Parathyroid adenoma (tissue), 2 donors: ENCODE results near the gene PACRG.

Source experiments
- H2AFZ ChIP-seq: fragments of 300-600 bp; sonication (generic); one replicate; pipeline ENCODE4 v1.7.0; 2017; ENCODE audit warnings: antibody characterized with exemption, mild to moderate bottlenecking
- H3K27ac ChIP-seq: fragments of 300-600 bp; sonication (generic); one replicate; pipeline ENCODE4 v1.7.0; 2017
- H3K27me3 ChIP-seq: fragments of 300-600 bp; sonication (generic); one replicate; pipeline ENCODE4 v1.7.0; 2017; ENCODE audit warnings: low read length; ENCODE audit not compliant: control insufficient read depth, insufficient read depth
- H3K36me3 ChIP-seq: fragments of 300-600 bp; sonication (generic); one replicate; pipeline ENCODE4 v1.7.0; 2017; ENCODE audit warnings: low read length; ENCODE audit not compliant: control insufficient read depth, insufficient read depth
- H3K4me1 ChIP-seq: fragments of 300-600 bp; sonication (generic); one replicate; pipeline ENCODE4 v1.7.0; 2017; ENCODE audit warnings: control low read depth
- H3K4me2 ChIP-seq: fragments of 300-600 bp; sonication (generic); one replicate; pipeline ENCODE4 v1.7.0; 2017; ENCODE audit warnings: low read length
- H3K4me3 ChIP-seq: fragments of 300-600 bp; sonication (generic); one replicate; pipeline ENCODE4 v1.7.0; 2017; ENCODE audit warnings: low read depth, low read length
- H3K79me2 ChIP-seq: fragments of 300-600 bp; sonication (generic); one replicate; pipeline ENCODE4 v1.7.0; 2017; ENCODE audit warnings: control low read depth
- H3K9ac ChIP-seq: fragments of 300-600 bp; sonication (generic); one replicate; pipeline ENCODE4 v1.7.0; 2017; ENCODE audit warnings: mild to moderate bottlenecking
- H3K9me3 ChIP-seq: fragments of 300-600 bp; sonication (generic); one replicate; pipeline ENCODE4 v1.7.0; 2017; ENCODE audit warnings: low read length; ENCODE audit not compliant: control insufficient read depth
- TF ChIP-seq, protein P1 (sequence below): fragments of 300-600 bp; sonication (generic); IDR thresholded peaks from one replicate; pipeline ENCODE4 v1.7.0; 2017; ENCODE audit warnings: antibody characterized with exemption, mild to moderate bottlenecking
- donor health status: primary hyperparathyroidism.

Gene PACRG

DNA sequence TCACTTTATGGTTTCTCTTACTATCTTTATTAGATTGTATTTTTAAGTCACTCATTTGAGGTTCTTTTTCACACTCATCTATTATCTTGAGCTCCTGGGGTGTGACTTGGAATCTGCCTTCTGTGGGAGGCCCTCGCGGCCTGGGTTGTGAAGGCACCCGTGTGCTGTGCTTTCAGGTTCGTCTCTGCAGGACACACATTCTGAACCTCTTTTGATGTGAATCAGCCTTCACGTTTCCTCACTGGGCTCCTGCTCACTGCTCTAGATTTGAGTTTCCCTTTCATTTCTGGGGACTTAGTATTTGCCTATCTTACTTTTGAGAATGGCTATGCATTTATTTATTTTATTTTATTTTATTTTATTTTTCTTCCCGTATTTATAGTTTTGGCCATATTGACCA is 97.8 kb downstream of the PACRG start:
- Histone ChIP-seq H3K36me3 (no peaks in the 10 kb centered on the region), H3K27ac (no peak overlapping the region), H3K9me3 (no peaks in the 10 kb centered on the region), H3K4me3 (no peak overlapping the region), H3K4me1 (no peaks in the 10 kb centered on the region), H2AFZ (no peak overlapping the region), H3K4me2 (no peak overlapping the region), H3K79me2 (no peaks in the 10 kb centered on the region), H3K27me3 (no peaks in the 10 kb centered on the region), H3K9ac (no peak overlapping the region)
- TF ChIP-seq, protein P1, sequence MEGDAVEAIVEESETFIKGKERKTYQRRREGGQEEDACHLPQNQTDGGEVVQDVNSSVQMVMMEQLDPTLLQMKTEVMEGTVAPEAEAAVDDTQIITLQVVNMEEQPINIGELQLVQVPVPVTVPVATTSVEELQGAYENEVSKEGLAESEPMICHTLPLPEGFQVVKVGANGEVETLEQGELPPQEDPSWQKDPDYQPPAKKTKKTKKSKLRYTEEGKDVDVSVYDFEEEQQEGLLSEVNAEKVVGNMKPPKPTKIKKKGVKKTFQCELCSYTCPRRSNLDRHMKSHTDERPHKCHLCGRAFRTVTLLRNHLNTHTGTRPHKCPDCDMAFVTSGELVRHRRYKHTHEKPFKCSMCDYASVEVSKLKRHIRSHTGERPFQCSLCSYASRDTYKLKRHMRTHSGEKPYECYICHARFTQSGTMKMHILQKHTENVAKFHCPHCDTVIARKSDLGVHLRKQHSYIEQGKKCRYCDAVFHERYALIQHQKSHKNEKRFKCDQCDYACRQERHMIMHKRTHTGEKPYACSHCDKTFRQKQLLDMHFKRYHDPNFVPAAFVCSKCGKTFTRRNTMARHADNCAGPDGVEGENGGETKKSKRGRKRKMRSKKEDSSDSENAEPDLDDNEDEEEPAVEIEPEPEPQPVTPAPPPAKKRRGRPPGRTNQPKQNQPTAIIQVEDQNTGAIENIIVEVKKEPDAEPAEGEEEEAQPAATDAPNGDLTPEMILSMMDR, result no peak

DNA sequence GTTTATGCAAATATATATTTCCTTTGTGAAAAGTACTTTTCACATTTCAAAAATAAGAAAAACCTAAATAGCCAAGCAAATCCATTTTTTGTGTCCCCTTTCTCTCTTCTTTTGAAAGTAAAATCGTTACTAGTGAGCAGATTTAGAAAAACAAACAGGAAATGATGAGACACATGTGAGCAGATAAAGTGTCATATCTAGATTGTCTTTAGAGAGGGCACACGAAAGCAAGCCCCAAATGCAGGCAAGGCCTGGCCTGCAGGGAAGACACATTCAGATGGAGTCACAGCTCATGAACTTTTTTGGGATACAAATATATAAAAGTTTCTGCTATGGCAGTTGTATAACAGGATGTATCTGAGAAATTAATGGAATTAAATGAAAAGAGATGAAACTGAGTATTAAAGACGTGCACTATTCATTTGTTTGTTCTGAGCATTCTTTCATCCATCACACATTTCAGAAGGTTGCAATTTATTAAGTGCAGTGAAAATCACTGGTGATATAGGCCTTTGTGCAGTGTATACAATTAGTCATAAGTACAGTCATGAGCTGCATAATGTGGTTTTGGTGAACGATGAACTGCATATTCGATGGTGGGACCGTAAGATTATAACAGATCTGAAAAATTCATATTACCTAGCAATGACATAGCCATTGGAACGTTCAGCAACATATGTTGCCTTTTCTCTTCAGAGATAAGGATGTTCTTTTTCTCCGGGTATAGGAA is 101.4 kb downstream of the PACRG start:
- H3K4me3 ChIP-seq, result no peak overlapping the region
- TF ChIP-seq, protein P1, result no peak
- H3K4me1 ChIP-seq, result no peaks in the 10 kb centered on the region
- no peak overlapping the region for H2AFZ ChIP-seq
- H3K9ac ChIP-seq, result no peak overlapping the region
- no peak overlapping the region for H3K27ac ChIP-seq
- H3K4me2 ChIP-seq, result no peak overlapping the region
- H3K36me3 ChIP-seq, result no peaks in the 10 kb centered on the region
- H3K9me3 ChIP-seq, result no peaks in the 10 kb centered on the region
- H3K79me2 ChIP-seq, result no peaks in the 10 kb centered on the region
- no peaks in the 10 kb centered on the region for H3K27me3 ChIP-seq

DNA sequence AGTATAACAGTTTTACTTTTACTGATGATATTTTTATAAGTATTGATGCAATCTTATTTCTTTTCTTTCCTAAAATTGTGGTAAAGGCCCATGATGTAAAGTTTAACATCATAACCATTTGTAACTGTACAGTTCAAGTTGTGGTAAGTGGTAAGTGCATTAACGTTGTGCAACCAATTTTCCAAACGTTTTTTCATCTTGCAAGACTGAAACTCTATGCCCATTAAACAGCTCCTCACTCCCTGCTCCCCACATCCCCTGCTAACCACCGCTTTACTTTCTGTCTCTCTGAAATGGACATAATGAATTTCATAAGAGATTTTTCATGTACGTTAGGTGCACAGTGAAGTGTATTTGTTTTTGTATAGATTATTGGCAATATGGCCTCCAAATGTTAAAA is 106.0 kb downstream of the PACRG start:
- no peak overlapping the region for H3K4me2 ChIP-seq
- no peaks in the 10 kb centered on the region for H3K36me3 ChIP-seq
- H3K9me3 ChIP-seq, result no peaks in the 10 kb centered on the region
- H3K4me1 ChIP-seq, result no peaks in the 10 kb centered on the region
- no peaks in the 10 kb centered on the region for H3K27me3 ChIP-seq
- H2AFZ ChIP-seq, result no peak overlapping the region
- TF ChIP-seq, protein P1, result no peak
- no peak overlapping the region for H3K9ac ChIP-seq
- no peak overlapping the region for H3K4me3 ChIP-seq
- H3K27ac ChIP-seq, result no peak overlapping the region
- H3K79me2 ChIP-seq, result no peaks in the 10 kb centered on the region

DNA sequence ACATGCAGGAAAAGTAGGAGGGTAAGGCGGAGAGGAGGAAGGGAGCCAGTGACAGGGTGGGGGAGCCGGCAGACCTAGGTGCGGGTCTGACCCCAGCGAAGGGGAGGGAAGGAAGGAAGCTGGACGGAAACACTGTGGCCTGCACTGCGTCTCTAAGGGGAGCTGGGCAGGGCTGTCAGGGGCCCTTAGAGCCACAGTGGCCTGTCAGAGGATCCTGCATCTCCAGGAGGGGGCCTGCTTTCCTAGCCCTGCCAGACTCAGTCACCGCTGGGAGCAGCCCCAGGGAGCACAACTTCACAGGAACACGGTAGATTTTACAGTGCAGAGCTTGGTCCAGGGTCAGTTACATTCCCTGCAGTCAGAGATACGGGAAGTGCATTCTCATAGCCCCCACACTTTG is 118.2 kb downstream of the PACRG start:
- no peaks in the 10 kb centered on the region for H3K4me1 ChIP-seq
- H3K36me3 ChIP-seq, result no peaks in the 10 kb centered on the region
- no peak overlapping the region for H2AFZ ChIP-seq
- H3K9ac ChIP-seq, result no peak overlapping the region
- no peak overlapping the region for H3K4me3 ChIP-seq
- H3K27ac ChIP-seq, result no peak overlapping the region
- TF ChIP-seq, protein P1, result no peak
- no peak overlapping the region for H3K4me2 ChIP-seq
- no peaks in the 10 kb centered on the region for H3K9me3 ChIP-seq
- no peaks in the 10 kb centered on the region for H3K79me2 ChIP-seq
- H3K27me3 ChIP-seq, result no peaks in the 10 kb centered on the region

DNA sequence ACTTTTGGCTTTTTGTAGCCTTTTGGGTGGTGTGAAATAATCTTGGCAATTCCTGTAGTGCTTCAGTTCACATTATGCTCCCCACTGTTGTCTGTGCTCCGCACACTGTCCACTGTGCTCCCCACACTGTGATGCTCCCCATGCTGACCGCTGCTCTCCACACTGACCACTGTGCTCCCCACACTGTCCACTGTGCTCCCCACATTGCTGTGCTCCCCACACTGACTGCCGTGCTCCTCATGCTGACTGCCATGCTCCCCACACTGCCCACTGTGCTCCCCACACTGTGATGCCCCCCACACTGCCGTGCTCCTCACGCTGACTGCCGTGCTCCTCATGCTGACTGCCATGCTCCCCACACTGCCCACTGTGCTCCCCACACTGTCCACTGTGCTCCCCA is 118.9 kb downstream of the PACRG start:
- no peak overlapping the region for H2AFZ ChIP-seq
- no peak overlapping the region for H3K4me2 ChIP-seq
- H3K36me3 ChIP-seq, result no peaks in the 10 kb centered on the region
- TF ChIP-seq, protein P1, result no peak
- no peaks in the 10 kb centered on the region for H3K4me1 ChIP-seq
- H3K79me2 ChIP-seq, result no peaks in the 10 kb centered on the region
- no peaks in the 10 kb centered on the region for H3K9me3 ChIP-seq
- no peaks in the 10 kb centered on the region for H3K27me3 ChIP-seq
- no peak overlapping the region for H3K9ac ChIP-seq
- H3K4me3 ChIP-seq, result no peak overlapping the region
- no peak overlapping the region for H3K27ac ChIP-seq
